Measurements from ENCODE around the gene CHM. TPM values are rescaled to one million over a fixed set of nuclear protein-coding genes. Genes with fewer than 3 reads are reported as not detected.

The CHM gene
- total and polyA plus RNA-seq, 2 of the 8 experiments (the other 6 are each of a cell fraction or from before 2014, with no cell fraction given) = 8.6 to 15.5 TPM

- Histone ChIP-seq H2AFZ (ENCODE audit: low read length) (no peak overlapping the region), H3K56ac (replicated peaks; ENCODE audit: insufficient read length, low read depth, low read length) (no peak overlapping the region), H2BK15ac (ENCODE audit: low read length) (no peak overlapping the region), H3K27me3 (replicated peaks in 1 of 4; ENCODE audit: control insufficient read depth in 3 of 4, extremely low read depth in 1 of 4, insufficient read depth in 3 of 4, low read length in 3 of 4) (no peaks in the 10 kb centered on the region), H4K91ac (replicated peaks; ENCODE audit: insufficient read length, low read length) (no peak overlapping the region), H3K4me2 (ENCODE audit: insufficient read depth in 1 of 2, low read depth in 2 of 2, low read length in 2 of 2) (no peak overlapping the region), H3K79me2 (ENCODE audit: control insufficient read depth in 1 of 2, insufficient read depth in 2 of 2, low read length in 2 of 2) (peaks cover 0 to 32% of the 10 kb centered on the region in 2 experiments; a peak in 2 of 4 replicates), H3K9ac (replicated peaks in 1 of 4; ENCODE audit: extremely low read depth in 1 of 4, low read depth in 3 of 4, low read length in 3 of 4) (no peak overlapping the region), H3K9me3 (ENCODE audit: insufficient read depth in 2 of 2, low read depth in 1 of 2, low read length in 1 of 2) (no peaks in the 10 kb centered on the region), H3K4ac (replicated peaks; ENCODE audit: insufficient read length, low read depth, low read length) (no peak overlapping the region), H2BK5ac (ENCODE audit: low read depth, low read length) (no peak overlapping the region), H3K4me3 (ENCODE audit: extremely low read depth in 1 of 4, insufficient read depth in 2 of 4, low read depth in 3 of 4, low read length in 4 of 4) (no peak overlapping the region), H3K23ac (ENCODE audit: insufficient read length) (no peak overlapping the region), H2BK20ac (ENCODE audit: low read length) (no peak overlapping the region), H3K79me1 (ENCODE audit: low read depth, low read length) (no peaks in the 10 kb centered on the region), H4K8ac (ENCODE audit: extremely low read depth, insufficient read depth, low read length) (no peak overlapping the region), H2BK12ac (ENCODE audit: low read depth, low read length) (no peak overlapping the region), H3K27ac (ENCODE audit: low read depth, low read length) (no peak overlapping the region), H4K20me1 (replicated peaks in 1 of 2; ENCODE audit: control insufficient read depth in 1 of 2, insufficient read depth in 2 of 2, low read length in 2 of 2) (no peaks in the 10 kb centered on the region), H4K5ac (ENCODE audit: insufficient read length, low read depth, low read length) (no peak overlapping the region), H2AK5ac (ENCODE audit: low read depth, low read length) (no peak overlapping the region), H2BK120ac (replicated peaks; ENCODE audit: low read depth, low read length) (no peak overlapping the region), H3K36me3 (ENCODE audit: control insufficient read depth in 2 of 4, insufficient read depth in 4 of 4, low read length in 3 of 4) (no peaks in the 10 kb centered on the region; a peak in 1 of 8 replicates), H3K23me2 (ENCODE audit: low read depth, low read length) (no peaks in the 10 kb centered on the region), H3K14ac (ENCODE audit: insufficient read length) (no peak overlapping the region), H3K18ac (ENCODE audit: extremely low read depth, low read length) (no peak overlapping the region), H3K4me1 (replicated peaks in 1 of 4; ENCODE audit: control insufficient read depth in 3 of 4, insufficient read depth in 4 of 4, low read length in 3 of 4) (no peaks in the 10 kb centered on the region)
- ChIA-PET CTCF (ENCODE audit: partially characterized antibody) (no interaction called here), POLR2A (ENCODE audit: partially characterized antibody) (no interaction called here)
- no peak for TF ChIP-seq YY1 (IDR thresholded peaks at IDR 0.05; ENCODE audit: low read depth, low read length)
- no peak for TF ChIP-seq NANOG (IDR thresholded peaks at IDR 0.05; ENCODE audit: insufficient read depth, low read depth, low read length, poor library complexity, severe bottlenecking)
- no peak for TF ChIP-seq RAD21 (IDR thresholded peaks at IDR 0.05 in 1 of 2, conservative IDR thresholded peaks at IDR 0.05 in 1 of 2; ENCODE audit: low read depth in 2 of 2, low read length in 2 of 2)
- FAIRE-seq (no peak), DNase-seq (ENCODE audit: low read depth in 1 of 2, low spot score in 2 of 2) (no peak)
- WGBS, 2 experiments (ENCODE audit: extremely low coverage in 1 of 2, insufficient coverage in 1 of 2, insufficient read length in 1 of 2, insufficient replicate concordance in 2 of 2, low coverage in 1 of 2, low lambda C conversion rate in 2 of 2, missing lambda C conversion rate in 1 of 2) = 91% methylated on average over 2 of the region's 2 CpGs; no CpG with 5 or more reads in 1 of the 2 experiments
Observed at GRCh38 chrX:86028681-86029080, 18.7 kb downstream of the CHM start.
